Renal cortical epithelial cell (primary cell): ENCODE results near the gene GRIN2C. TPM values are rescaled to one million over a fixed set of nuclear protein-coding genes. Genes with fewer than 3 reads are reported as not detected.

ENCODE experiments used
- DNase-seq: peaks from one replicate; pipeline ENCODE4 v3.0.0-alpha.2; 2011; ENCODE audit warnings: low read depth
- total RNA-seq: library from RNA; depleted of rRNA; stranded (reverse); fragments of >200 nt; gene quantifications from 2 replicates; pipeline ENCODE4 v1.2.3, GENCODE V29; 2014

GRIN2C gene
- total RNA-seq, 1 donor from 2014 or later = 0.10 TPM

DNA sequence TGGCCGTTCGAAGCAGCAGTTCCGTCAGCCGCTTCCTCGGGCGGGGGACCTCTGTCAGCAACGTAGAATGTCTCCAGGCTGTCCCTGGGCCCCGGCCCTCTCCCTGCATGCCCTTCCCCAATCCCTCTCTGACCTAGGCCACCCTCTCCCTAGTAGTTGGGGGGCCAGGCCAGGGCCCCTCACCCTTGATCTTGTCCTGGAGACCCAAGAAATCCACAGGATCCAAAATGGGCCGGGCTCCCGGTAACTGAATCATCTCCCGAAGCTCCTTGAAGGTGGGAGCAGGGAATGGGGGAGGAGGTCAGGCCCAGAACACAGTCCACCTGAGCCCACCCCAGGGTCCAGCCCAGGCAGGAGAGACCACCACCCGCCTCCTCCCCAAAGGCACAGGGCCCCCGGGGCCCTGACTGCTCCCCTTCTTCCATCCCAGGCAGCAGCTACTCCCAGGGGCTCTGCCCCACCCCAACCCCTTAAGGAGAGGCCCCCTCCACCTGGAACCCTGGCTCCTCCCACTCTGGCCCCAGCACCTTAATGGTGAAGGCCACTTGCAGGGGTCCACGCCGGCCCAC is 4.7 kb upstream of the GRIN2C start:
- no peak for DNase-seq

DNA sequence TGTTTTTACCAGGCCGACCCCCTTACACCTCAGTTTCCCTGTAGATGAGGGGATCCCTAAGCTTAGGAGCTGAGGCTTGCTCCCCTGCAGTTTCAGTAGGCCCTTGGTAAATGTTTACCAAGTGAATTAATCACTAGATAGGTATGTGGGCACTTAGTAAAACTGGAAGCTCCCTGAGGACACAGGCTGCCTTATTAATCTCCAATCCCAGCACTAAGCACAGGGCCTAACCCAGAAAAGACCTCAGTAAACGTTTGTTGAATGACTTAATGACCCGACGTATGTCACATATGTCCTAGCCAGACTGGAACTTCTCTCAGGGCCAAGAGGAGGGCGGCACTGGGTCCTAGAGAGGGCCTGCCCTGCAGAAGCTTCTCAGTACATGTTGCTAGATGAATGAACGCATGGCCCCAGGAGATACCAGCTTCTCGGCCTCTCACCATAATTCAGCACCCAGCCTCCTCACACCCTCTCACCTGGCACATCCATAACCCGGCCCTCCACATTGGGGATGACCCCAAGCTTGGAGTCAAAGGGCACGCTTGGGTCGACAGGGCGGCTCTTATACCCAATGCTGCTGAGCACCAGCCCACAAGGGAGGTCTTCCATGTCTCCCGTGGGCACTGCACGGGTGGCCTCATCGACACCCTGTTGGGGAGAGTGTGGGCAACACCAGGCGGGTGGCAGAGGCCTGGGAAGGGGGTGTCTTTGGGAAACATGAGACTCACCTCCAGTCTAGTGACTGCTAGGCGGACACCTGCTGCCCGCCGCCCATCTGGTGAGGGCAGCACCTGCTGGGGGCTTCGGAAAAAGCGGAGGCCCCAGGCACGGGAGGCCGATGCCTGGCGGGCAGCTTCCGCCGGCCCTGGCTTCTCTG is 4.0 kb upstream of the GRIN2C start:
- DNase-seq = peak; percentile 9

DNA sequence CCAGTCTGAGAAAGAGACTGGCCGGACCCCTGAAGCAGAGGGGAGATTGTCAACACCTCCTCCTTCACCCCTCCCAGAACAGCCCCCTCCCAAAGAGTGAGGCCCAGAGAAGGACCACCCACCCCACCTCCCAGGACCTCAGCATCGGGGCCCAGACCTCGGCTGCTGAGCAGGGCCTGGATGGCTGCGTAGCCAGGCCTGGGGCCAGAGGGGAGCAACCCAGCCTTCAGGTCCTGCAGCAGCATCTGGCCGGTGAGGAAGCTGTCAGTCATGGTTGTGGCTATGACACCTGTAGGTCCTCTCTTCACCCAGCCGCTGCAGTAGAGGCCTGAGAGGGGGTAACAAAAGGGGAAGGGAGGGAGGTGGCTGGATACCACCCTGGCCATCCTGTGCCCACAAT is 3.2 kb upstream of the GRIN2C start:
- no peak for DNase-seq

DNA sequence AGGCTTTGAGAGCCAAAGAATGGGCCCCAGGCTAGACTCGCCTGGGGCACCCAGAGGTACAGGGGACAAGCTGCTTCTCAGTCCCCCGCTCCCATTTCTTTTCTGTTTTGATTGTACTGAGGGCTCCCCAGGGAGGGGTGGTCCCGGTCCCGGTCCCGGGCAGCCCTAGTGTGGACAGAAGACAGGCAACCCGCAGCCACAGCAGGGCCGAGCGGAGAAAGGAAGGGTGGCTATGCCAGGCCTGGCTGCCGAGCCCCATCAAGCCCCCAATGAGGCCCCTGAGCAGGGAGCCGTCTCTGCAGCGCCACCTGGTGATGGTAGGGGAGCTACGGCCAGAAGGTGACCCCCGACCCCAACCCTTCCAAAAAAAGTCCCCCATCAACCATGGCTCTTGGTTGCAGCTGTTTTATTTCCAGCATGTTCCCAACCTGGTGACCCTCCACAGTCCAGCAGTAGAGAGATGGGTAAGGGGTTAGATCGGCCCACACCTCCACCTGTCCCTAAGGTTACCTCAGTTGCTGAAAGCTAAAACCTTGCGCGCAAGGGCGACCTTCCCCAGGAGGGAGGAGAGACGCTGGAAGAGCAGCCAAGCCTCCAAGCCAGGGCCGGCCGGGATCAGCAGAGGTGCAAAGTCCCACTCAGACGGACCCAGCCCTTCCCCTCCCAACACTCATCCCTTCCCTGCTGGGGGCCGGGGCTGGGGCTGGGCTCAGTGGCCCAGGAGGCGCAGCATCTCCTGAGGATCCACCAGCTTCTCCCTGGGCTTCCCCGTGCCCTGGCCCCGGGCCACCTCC is 2.6 kb upstream of the GRIN2C start:
- no peak for DNase-seq

DNA sequence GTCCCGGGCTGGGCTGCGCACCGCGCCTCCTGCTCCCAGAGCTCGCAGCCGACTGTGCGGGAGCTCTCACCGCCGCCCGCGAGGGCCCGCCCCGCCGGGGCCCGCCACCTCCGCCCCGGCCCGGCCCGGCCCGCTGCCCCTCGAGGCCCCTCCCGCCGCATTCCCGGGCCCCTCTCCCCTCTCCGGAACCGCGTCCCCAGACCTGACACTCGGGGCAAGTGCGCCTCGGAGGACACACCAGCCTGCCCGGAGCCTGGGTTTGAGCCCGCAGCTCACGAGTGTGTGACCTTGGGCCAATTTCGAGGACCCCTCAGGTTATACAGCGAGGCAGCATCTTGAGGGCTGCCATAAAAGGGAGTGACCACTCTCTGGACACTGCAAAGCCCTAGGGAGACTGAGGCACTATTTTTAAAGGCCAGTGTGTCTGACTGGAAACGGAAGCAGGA is 2.0 kb upstream of the GRIN2C start:
- DNase-seq = no peak

DNA sequence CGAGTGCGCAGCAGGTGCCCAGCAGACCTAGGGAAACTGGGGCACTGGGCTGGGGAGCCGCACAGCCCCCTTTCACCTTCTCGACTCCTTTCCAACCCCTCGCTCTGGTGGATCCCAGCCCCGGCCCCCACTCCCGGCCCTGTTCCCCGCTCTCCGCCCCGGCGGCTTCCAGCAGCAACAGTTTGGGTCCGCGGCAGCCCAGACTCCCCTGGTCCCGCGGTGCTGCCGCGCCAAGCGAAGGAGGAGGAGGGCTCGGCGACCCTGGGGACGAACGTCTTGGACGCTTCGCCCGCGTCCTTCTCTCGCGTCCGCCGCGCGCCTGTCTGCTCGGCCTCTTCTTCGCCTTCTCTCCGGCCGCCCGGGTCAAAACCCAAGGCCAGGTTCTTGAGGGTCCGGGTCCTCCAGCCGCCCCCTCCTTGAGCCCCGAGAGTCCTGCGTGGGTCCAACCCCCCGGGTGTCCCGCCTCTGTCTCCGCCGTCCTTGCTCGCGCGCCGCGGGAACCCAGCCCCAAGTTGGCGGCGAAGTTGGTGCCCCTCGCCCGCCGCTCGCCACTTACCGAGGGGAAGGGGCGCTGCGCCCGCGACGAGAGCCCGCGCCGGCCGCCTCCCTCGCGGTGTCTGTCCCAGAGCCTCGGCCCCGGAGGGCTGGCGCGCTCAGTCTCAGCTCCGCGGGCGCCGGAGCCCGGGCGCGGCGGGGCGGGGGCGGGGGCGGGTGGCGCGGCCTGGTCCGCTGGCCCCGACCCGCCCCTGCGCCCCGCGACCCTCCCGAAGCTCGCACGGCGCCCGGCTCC is 1.4 kb upstream of the GRIN2C start:
- no peak for DNase-seq

DNA sequence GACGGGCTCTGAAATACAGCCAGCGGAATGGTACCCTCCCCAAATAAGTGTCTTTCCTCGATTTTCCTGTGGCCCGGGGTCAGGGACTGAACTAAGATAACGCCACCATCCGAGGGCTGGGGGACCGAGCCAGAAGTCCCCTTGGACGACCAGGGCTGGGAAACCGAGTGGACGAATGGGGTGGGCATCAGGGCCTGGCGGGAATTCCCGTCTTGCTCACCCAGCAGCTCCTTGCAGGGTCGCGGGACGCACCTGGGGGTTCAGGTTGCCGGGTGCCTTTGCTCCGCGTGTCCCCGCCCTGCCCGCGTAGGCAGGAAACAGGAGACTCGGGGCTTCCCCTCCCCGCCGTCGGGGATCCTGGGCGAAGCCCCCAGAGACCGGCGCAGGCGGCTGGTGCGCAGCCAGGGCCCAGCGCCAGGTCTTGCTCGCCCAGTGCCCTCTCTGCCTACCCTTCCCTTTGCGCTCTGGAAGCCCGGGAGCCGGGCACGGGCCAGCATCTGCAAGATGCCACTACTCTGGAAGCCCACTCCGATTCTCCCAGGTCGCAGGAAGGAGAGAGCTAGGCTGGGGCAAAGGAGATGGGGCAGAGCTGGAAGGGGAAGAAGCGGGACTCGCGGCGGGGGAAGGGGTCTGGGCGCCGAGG is 665 bp upstream of the GRIN2C start:
- DNase-seq = no peak

DNA sequence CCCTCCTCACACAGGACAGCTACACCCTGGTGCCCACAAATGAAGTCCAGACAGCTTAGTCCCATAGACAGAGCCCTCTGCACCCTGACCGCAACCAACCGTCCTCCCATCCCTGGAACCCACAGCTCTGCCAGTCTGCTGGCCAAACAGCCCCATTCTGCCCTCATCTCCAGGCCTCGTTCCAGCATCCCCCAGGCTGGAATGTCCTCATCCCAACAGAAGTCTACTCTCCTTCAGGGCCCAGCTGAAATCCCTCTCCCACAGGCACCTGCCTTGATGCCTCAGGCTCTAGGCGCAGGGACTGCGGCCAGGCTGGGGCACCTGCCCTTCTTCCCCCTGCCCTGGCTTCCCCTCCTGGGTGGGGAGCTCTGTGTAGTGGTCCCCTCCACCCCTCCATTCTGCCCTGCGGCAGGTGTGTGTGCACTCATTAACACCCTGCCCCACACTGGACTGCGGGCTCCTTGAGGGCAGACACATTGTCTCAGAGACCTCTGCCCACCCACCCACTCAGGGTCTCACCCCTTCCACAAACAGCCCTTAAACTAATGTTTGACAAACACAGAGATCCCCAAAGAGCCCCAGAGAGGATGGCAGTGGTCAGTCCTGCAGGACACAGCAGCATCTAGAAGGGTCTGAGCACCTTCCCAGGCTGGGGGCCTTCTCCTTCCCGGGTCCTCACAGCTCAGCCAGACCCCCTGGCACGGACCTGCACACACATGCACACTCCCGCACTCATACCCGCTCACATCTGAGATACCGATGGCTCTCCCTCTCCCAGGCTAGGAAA is 820 bp downstream of the GRIN2C start:
- no peak for DNase-seq

DNA sequence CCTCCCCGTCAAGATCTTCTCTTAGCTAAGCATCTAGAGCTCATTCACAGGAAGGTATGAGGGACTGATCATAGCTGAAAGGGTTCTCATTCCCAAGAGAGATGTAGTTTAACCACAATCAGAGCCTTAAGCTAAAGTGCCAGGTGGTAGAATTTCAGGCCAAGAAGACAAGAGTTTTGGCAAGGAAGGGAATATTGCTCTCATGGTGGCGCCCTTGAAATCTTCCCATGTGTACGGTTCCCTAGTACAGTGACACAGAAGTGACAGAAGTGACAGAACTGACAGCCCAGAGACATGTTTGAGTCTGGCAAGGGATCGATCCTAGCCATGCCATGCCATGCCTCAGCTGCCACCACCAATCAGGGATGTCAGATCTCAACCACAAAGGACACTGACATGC is 2.5 kb downstream of the GRIN2C start:
- DNase-seq = no peak

DNA sequence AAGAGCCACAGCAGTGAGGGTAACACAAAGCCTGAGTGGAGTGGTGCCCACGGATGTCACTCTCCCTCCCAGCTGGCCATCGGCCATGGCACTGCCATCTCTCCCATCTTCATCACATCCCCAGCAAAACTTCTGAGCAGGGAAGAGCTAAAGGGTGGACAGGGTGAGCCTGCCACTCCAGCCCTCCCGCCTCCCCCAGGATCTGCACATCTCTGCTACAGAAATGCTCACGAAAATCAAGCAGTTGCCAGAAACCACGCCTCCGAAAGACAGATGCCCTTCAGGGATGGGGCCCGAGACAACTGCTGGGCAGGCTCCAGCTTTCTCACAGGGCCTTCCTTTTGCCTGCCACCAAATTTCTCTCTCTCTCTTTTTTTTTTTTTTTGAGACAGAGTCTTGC is 3.6 kb downstream of the GRIN2C start:
- no peak for DNase-seq

DNA sequence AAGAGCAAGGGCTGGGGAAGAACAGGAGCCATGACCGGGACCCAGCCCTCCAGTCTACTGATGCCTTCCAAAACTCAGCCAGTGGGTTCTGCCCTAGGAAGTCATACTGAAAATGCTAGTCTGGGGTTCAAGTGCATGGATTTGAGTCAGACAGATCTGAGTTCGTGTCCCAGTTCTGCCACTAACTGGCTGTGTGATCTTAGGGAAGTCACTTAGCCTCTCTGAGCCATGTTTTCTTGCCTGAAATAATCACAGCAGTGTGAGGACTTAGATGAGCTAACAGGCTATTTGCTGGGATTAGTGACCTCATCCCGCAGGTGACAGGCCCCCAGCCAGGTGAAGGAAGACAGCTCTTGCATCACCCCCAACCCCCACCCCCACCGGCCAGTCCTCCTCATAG is 4.4 kb downstream of the GRIN2C start:
- no peak for DNase-seq

DNA sequence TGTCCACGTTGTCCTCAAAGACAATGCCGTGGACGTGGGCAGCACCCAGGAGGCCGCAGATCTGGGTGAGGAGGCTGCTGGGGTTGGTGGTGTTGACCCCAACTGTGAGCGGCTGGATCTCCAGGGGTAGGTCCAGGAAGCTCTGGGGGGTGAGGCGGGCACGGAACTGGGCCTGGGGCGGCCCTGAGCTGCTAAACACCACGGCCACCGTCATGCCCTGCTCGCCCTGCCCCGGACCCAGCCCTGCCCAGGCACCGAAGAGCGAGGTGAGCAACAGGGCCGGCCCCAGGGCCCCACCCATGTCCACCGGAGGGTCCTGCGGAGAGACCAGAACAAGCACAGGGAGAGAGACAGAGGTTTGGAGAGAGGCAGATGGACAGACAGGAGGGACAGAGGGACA is 4.9 kb downstream of the GRIN2C start:
- DNase-seq = no peak

DNA sequence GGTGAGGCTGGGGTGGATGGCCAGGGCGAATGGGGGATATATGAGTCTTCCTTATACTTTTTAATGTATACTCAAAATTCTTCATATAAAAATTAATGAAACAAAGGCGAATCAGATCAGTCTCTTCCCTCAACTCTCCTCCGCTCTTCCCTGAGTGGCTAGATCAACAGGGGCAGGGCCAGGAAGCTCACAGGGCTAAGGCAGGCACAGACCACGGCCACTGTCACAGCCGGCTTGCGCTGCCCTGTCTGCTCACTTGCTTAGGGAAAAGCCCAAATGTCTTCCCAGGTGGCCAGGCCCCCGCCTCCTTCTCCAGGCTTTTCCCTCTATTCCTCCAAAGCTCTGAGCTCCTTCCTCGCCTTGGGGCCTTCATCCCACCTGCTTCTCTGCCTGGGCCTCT is 6.0 kb downstream of the GRIN2C start:
- no peak for DNase-seq

DNA sequence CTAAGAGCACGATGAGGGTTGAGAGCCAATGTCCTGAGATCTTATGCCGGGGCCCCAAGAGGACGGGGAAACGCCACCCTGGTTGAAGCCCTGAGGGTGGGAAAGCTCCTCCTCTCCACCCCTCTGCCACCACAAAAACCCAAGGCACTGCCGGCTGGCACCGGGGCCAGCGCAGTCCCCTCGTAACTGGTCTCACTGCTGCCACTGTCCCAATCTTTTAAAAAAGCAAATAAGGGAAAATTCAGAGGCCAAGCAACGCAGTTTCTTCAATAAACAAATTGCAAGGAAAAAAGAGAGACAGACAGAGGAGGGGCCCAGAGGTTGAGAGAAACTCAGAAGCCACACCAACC is 6.7 kb downstream of the GRIN2C start:
- no peak for DNase-seq

DNA sequence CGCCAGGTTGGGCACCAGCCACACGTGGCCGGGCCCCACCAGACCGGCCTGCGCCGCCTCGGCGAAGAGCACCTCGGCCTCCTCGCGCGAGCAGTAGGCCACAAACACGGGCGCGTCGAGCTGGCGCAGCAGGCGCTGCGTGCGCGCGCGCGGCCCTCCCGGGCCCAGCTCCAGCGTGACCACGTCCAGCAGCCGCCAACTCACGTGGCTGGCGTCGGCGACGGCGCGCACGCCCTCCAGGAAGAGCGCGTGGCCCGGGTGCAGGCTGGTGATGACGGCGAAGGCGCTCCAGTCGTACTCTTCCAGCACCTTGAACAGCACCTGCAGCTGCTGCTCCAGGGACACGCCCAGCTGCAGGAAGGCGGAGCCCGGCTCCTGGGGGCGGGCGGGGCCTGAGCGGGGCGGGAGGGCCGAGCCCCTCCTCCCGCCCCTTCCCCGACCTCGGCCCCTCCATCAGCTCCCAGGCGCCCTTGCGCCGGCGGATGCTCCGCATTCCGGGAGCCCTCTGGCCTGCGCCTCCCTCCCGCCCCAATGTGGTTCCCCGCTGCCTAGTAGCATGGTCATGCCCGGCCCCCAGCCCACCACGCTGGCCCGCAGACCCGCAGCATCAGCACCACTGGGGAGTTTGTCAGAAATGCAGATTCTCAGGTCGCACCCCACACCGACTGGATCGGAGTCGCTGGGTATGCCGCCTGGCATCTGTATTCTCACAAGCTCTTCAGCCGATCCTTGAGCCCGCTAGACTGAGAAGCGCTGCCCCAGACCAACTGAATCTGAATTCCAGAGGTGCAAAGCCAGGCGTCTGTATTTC is 7.2 kb downstream of the GRIN2C start:
- DNase-seq = peak; percentile 22

DNA sequence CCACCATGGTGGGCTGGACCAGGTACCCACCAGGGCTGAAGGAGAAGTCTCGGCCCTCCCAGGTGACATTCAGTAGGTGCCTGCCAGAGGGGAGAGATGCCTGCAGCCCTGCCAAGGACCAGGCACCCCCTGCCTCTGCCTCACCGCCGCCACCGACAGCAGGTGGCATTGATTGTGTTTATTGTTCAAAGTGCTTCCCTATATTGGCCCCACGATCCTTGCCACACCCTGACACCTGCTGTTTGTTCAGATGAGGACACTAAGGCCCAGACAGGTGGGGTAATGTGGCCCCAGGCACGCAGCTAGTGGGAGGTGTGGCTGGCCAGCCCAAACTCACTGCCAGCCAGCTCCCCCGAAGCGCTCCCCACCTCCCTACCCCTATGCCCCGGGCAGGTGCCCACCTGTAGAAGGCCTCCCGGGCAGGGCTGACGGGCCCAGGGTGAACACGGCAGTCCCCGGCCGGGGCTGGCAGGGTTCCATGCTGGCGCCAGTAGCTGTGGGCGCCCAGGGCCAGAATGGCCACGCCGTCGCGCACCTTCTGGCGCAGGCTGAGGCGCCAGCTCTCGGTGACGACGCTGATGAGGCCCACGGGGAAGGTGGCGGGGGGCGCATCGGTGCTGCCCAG is 8.0 kb downstream of the GRIN2C start:
- no peak for DNase-seq

DNA sequence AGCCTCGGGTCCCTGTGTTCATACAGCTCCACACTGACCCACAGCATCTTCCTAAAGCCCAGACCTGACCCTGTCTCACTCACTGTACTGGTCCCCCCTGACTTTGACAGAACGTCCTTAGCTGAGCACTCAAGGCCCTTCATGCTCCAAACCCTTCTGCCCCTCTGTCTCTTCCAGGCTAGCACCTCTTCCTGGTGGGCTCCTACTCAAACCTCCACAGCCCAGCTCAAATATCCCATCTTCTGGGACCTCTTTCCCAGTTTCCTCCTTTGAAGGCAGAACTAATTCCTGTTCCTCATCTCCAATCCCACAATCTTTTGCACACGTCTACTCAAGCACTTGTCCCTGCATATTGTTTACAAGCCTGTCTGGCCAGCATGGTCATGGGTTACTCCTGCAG is 8.8 kb downstream of the GRIN2C start:
- no peak for DNase-seq

DNA sequence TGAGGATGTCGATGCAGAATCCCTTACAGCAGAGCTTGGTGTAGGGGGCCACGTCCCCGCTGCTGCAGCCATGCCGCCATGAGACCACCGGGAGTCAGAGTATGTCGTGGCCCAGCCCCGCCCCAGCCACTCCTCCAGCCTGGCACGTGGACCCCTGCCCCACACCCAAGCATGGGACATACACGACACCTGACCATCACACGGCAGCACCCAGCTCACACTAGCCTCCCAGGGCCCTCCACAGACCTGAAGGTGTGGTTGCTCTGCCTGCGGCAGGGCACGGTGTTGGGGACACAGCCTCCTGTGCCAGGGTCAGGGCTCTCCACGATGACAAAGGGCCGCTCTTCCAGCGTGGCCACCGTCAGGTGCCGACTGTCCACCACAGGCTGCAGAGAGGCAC is 9.4 kb downstream of the GRIN2C start:
- DNase-seq = no peak

DNA sequence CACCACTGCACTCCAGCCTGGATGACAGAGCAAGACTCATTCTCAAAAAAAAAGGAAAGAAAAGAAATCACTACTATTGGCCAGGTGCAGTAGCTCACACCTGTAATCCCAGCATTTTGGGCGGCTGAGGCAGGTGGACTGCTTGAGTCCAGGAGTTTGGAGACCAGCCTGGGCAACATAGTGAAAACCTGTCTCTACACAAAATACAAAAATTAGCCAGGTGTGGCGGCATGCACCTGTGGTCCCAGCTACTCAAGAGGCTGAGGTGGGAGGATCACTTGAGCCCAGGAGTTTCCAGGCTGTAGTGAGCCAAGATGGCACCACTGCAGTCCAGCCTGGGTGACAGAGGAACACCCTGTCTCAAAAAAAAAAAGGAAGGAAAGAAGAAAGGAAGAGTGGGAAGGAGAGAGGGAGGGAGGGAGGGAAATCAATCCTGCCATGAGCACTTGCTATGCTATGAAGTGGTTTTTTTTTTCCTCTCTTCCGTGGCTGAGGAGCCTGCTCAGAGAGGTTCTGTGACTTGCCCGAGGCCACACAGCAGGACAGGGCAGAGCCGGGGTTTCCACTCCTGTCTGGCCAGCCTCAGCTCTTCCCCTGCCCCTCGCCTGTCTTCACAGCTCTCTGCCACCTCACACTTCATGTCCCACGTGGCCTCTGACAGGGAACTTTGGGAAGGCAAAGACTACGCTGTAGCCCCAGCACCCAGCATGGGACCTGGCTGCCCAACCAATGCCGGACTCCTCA is 10.9 kb downstream of the GRIN2C start:
- DNase-seq = no peak
